ENCODE measurements around the gene TBCEL. TPM values are rescaled to one million over a fixed set of nuclear protein-coding genes. Genes with fewer than 3 reads are reported as not detected.
"Not testable (repeated sequence)": the region's sequence is repeated elsewhere in the genome, so short reads cannot be mapped to it uniquely, and the experiment has no call there.

The TBCEL gene
- total RNA-seq (2014; rRNA removed) = 13.4 and 19.2 TPM in 2 replicates
- 4.4 TPM for polyA plus RNA-seq (2012)

GRCh38 chr11:121023848-121024751, at the start of gene TBCEL:
Gene TBCEL (plus strand): TSS chr11:121024102. CDS start chr11:121045691, 21,589 bp downstream.
- DNase-seq (ENCODE audit: low read depth) = peak; percentile 85

GRCh38 chr11:120974466-120974865, 49.4 kb upstream of the TBCEL start:
- no peak for DNase-seq (ENCODE audit: low read depth)

GRCh38 chr11:120974965-120975364, 48.9 kb upstream of the TBCEL start:
- peak; percentile 27 for DNase-seq (ENCODE audit: low read depth)

GRCh38 chr11:120977266-120978137, 46.4 kb upstream of the TBCEL start:
- DNase-seq (ENCODE audit: low read depth) = peak; percentile 82

GRCh38 chr11:120978701-120979100, 45.2 kb upstream of the TBCEL start:
- DNase-seq (ENCODE audit: low read depth) = peak; percentile 80

- peak; percentile 18 for DNase-seq (ENCODE audit: low read depth)
These were observed 38.0 kb upstream of the TBCEL start for GRCh38 chr11:120985718-120986569.

GRCh38 chr11:120988603-120989002, 35.3 kb upstream of the TBCEL start:
- DNase-seq (ENCODE audit: low read depth) = no peak

GRCh38 chr11:120991830-120992686, 31.8 kb upstream of the TBCEL start:
- DNase-seq (ENCODE audit: low read depth) = no peak

- DNase-seq (ENCODE audit: low read depth) = no peak
These were observed 29.6 kb upstream of the TBCEL start for GRCh38 chr11:120994091-120994859.

- DNase-seq (ENCODE audit: low read depth) = no peak
These were observed 28.7 kb upstream of the TBCEL start for GRCh38 chr11:120995184-120995583.

GRCh38 chr11:120996973-120997372, 26.9 kb upstream of the TBCEL start:
- no peak for DNase-seq (ENCODE audit: low read depth)

- no peak for DNase-seq (ENCODE audit: low read depth)
These were observed 25.3 kb upstream of the TBCEL start for GRCh38 chr11:120998581-120998980.

GRCh38 chr11:121004206-121004840, 19.6 kb upstream of the TBCEL start:
- DNase-seq (ENCODE audit: low read depth) = no peak

GRCh38 chr11:121006922-121007321, 17.0 kb upstream of the TBCEL start:
- DNase-seq (ENCODE audit: low read depth) = no peak

GRCh38 chr11:121008551-121008950, 15.4 kb upstream of the TBCEL start:
- no peak for DNase-seq (ENCODE audit: low read depth)

GRCh38 chr11:121012091-121012490, 11.8 kb upstream of the TBCEL start:
- DNase-seq (ENCODE audit: low read depth) = no peak

GRCh38 chr11:121018746-121019145, 5.2 kb upstream of the TBCEL start:
- no peak for DNase-seq (ENCODE audit: low read depth)

GRCh38 chr11:121021718-121022117, 2.2 kb upstream of the TBCEL start:
- DNase-seq (ENCODE audit: low read depth) = not testable (repeated sequence)

- peak; percentile 6 for DNase-seq (ENCODE audit: low read depth)
These were observed 1.1 kb downstream of the TBCEL start for GRCh38 chr11:121024989-121025388.
